ENCODE measurements around the gene ZNF225. TPM values are rescaled to one million over a fixed set of nuclear protein-coding genes. Genes with fewer than 3 reads are reported as not detected.

Gene ZNF225
- total RNA-seq, 2 donors from 2014 or later, result 2.8 TPM

DNA sequence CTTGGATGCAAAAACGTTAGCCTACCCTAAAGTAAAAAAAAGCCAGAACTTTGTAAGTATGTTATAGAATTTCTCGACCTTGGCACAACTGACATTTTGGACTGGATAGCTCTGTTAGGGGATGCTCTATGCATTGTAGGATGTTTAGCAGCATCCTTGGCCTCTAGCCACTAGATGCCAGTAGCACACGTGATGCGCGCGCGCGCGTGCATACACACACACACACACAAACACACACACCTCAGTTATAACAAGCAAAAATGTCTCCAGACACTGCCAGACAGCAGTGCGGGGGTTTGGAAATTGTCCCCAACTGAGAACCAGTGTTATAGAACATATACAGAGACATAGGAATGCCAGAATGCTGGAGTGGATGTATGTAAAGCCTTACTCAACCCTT is 68.9 kb downstream of the ZNF225 start:
- peaks cover 9% of the 10 kb centered on the region for H3K9me3 ChIP-seq
- intact Hi-C loops (cut with DNase I), result no loop called here
- H3K27me3 ChIP-seq, result no peaks in the 10 kb centered on the region
- H3K27ac ChIP-seq, result no peak overlapping the region
- no peak for DNase-seq
- H3K9ac ChIP-seq (ENCODE audit: low read depth in 2 of 2, low read length in 2 of 2), result no peak overlapping the region
- TF ChIP-seq, protein P1, sequence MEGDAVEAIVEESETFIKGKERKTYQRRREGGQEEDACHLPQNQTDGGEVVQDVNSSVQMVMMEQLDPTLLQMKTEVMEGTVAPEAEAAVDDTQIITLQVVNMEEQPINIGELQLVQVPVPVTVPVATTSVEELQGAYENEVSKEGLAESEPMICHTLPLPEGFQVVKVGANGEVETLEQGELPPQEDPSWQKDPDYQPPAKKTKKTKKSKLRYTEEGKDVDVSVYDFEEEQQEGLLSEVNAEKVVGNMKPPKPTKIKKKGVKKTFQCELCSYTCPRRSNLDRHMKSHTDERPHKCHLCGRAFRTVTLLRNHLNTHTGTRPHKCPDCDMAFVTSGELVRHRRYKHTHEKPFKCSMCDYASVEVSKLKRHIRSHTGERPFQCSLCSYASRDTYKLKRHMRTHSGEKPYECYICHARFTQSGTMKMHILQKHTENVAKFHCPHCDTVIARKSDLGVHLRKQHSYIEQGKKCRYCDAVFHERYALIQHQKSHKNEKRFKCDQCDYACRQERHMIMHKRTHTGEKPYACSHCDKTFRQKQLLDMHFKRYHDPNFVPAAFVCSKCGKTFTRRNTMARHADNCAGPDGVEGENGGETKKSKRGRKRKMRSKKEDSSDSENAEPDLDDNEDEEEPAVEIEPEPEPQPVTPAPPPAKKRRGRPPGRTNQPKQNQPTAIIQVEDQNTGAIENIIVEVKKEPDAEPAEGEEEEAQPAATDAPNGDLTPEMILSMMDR (IDR thresholded peaks at IDR 0.05), result no peak
- no peaks in the 10 kb centered on the region for H3K36me3 ChIP-seq
- no peak overlapping the region for H3K4me3 ChIP-seq
- no peaks in the 10 kb centered on the region for H3K4me1 ChIP-seq

Other genes starting within 250 kb of the ZNF225 start
- gene ZNF404, start 229.4 kb upstream of the ZNF225 start, total RNA-seq, result 1 to 10 TPM; 1.1 to 1.6 TPM
- 1 to 10 TPM; 8.1 to 8.7 TPM for gene ZNF45, start 178.1 kb upstream of the ZNF225 start, total RNA-seq
- gene ZNF221, start 162.2 kb upstream of the ZNF225 start, total RNA-seq, result 1 to 10 TPM; 2.0 to 2.1 TPM
- 1 to 10 TPM; 5.6 to 6.1 TPM for gene ZNF155, start 129.2 kb upstream of the ZNF225 start, total RNA-seq
- 1 to 10 TPM; 2.3 to 2.9 TPM for gene ZNF230, start 110.4 kb upstream of the ZNF225 start, total RNA-seq
- 1 to 10 TPM; 1.2 to 2.4 TPM for gene ZNF222, start 88.0 kb upstream of the ZNF225 start, total RNA-seq
- gene ZNF223, start 61.4 kb upstream of the ZNF225 start, total RNA-seq, result 1 to 10 TPM; 5.1 to 5.5 TPM
- gene ZNF284, start 41.2 kb upstream of the ZNF225 start, total RNA-seq, result 1 to 10 TPM; 1.2 to 1.4 TPM
- gene ZNF224, start 19.0 kb upstream of the ZNF225 start, total RNA-seq, result 10 to 100 TPM; 19.8 to 21.1 TPM
- 1 to 10 TPM; 6.3 to 7.5 TPM for gene ZNF234, start 28.2 kb downstream of the ZNF225 start, total RNA-seq
- 10 to 100 TPM; 12.9 to 15.5 TPM for gene ZNF226, start 51.7 kb downstream of the ZNF225 start, total RNA-seq
- 10 to 100 TPM in 1 of 2 donors, 1 to 10 TPM in 1; 9.9 to 12.3 TPM for gene ZNF227, start 99.1 kb downstream of the ZNF225 start, total RNA-seq
- gene ZNF233, start 146.5 kb downstream of the ZNF225 start, total RNA-seq, result 1 to 10 TPM in 1 of 2 donors, under 1 TPM in 1; 0.44 to 1.0 TPM
- 1 to 10 TPM; 3.1 to 5.4 TPM for gene ZNF235, start 191.6 kb downstream of the ZNF225 start, total RNA-seq
- 1 to 10 TPM; 3.0 to 4.4 TPM for gene ZNF112, start 243.3 kb downstream of the ZNF225 start, total RNA-seq